Epidermal melanocyte (primary cell): ENCODE data around the gene TTC39B.
"Not testable (repeated sequence)": the region's sequence is repeated elsewhere in the genome, so short reads cannot be mapped to it uniquely, and the experiment has no call there.

Experiments used
- DNase-seq: peaks from one replicate; pipeline ENCODE4 v3.0.0; 2011; ENCODE audit warnings: low spot score; ENCODE audit not compliant: insufficient read length

TTC39B gene

DNA sequence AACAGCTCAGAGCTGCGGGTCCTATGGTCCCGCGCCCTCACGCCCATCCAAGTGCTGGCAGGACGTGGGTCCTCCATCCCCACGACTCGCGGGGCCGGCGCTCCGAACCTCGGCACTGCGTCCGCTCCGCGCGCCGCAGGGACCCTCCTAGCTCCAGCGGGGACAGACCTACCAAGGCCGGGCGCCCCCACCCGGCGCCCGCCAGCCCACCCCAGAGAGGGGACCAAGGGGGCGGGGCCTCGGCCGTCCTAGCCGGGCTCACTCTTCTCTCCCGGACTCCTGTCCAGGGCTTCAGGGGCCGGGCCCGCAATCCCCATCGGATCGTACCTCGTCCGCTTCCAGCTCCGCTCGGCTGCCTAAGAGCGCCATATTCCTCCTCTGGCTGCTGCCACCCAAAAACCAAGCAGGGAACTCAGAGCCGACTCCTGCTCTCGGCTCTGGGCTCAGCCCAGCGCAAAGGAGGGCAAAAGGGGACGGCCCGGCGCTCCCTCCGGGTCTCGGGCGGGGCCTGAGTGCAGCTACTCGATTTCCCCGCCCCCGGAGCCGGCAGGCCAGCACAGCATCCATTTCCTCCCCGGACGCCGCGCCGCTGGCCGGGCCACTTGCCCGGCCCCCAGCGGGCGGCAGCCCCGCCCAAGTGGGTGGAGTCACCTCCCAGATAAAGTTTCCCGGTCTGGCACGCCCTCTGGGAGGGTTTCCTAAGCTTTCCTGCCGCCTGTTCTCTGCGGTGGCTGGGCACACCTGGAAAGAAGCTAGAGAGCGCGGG is at the start of gene TTC39B:
TSS of gene TTC39B (minus strand) at position 460 of the 766 bp plus-strand sequence. CDS start at position 369, 91 bp downstream.
- peak; percentile 80 for DNase-seq

DNA sequence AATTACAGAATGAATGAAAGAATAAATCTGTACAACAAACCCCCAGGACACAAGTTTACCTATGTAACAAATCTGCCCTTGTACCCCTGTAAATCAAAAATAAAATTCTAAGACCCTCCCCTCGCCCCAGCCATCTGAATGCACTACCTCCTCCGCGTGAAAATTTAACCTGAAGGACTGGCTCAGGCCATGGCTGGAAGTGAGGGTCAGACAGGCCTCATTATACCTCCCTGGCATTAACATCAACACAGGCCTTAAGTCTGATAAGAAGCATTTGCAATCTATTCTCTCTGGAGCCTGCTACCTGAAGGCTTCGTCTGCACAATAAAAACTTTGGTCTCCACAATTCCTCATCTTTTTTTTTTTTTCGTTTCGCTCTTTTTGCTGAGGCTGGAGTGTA is 48.7 kb upstream of the TTC39B start:
- no peak for DNase-seq

DNA sequence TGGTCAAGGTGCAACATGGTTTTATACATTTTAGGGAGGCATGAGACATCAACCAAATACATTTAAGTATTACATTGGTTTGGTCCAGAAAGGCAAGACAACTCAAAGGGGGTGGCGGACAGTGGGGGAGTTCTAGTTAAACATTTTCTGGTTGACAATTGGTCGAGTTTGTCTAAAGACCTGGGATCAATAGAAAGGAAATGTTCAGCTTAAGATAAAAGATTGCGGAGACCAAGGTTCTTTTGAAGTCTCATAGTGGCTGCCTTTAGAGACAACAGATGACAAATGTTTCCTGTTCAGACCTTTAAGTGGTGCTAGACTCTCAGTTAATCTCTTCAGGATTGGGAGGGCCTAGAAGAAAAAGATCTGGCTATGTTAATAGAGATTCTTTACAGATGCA is 47.7 kb upstream of the TTC39B start:
- DNase-seq: no peak

DNA sequence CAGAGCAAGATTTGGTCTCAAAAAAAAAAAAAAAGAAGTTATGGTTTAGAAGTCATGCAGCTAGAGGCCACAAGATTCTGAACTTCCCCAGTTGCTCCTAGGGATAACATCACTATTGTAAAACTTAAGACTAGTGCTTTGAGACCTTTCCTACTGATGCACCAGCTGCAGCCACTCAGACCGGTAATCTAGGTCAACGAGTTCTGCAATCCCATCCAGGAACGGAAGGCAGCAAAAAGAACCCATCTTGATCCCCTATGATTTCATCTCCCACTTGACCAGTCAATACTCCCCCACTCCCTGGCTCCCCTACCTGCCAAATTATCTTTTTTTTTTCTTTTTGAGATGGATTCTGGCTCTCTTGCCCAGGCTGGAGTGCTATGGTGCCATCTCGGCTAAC is 46.9 kb upstream of the TTC39B start:
- no peak for DNase-seq

DNA sequence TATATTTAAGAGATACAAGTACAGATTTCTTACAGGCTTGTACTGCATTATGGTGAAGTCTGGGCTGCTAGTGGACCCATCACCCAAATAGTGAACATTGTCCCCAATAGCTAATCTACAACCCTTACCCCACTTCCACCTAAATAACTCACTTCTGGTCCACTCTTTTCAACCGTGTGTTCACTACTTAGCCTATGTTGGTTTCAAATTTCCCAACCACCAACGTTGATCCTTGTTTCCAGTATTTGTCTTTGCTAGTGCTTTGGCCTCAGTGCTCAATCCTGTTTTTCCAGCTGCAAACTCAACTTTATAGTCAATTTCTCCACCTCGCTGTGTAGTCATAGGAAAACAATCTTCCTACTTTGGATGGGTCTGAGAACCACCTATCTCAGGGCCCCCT is 45.3 kb upstream of the TTC39B start:
- no peak for DNase-seq

DNA sequence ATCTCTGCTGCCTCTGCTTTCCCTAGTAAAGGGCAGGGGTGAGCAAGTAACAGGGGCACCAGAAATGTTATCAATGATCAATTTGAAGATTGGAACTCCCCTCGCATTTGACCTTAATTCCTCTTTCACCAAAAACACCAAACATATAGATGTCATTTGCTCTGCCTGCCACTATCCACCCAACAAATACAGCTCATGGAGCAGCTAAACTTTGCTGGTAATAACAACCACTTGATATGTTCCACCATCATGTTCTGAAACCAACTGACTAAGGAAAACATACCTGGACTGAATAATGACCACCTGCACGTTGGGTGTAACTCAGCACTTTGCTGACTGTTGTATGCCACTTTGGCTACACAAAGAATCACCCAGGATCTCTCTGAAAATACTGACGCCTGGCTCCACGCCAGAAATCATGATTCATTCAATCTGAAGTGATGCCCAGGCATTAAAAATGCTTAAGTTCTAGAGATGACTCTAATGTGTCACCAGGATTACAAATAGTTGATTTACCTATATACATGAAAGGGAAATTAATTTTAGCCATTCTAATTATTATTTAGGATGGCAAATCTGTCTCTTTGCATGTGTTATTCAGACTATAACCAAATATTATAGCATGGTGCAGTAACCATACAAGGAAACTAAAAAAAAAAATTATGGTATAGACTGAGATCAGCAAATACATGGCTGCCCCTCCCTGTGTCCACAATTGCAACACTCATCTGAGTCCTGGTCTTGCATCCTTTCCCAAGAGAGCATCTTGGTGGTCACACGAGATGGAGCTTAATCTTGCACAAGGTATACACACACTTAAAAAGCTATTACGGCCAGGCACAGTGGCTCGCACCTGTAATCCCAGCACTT is 43.1 kb upstream of the TTC39B start:
- no peak for DNase-seq

DNA sequence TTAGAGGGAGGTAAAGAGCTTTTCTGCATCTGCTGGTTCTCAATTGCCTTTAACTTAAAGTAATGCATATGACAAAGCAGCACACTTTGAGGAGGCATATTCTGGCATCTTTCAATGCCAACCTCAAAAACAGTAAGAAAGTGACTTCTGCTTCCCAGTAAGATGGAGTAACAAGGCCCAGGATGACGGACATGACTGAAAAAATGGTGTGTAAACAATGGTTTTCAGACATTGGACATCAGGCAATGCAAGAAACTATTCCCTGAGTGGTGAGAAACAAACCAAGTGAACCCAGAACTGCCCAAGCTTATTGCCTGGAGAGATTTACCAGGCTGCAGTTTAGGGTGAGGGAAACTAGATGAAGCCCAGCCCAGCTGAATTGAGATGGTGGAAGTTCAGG is 39.8 kb upstream of the TTC39B start:
- no peak for DNase-seq

DNA sequence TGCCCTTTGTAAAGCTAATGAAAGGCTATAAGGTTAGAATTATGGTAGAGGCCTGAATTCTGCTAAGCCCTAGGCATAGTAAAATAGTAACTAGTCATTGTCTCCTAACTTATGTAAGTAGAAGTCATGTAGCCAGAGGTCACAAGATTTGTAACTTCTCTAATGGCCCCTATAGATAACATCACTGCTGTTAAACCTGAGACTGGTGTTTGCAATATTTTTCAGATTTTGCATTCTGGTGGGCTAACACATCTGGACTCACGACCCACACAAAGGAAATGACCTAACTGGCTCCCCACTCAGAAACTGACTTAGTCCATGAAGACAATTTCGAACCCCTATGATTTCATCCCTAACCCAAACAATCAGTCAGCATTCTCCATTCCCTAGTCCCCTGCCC is 37.2 kb upstream of the TTC39B start:
- no peak for DNase-seq

DNA sequence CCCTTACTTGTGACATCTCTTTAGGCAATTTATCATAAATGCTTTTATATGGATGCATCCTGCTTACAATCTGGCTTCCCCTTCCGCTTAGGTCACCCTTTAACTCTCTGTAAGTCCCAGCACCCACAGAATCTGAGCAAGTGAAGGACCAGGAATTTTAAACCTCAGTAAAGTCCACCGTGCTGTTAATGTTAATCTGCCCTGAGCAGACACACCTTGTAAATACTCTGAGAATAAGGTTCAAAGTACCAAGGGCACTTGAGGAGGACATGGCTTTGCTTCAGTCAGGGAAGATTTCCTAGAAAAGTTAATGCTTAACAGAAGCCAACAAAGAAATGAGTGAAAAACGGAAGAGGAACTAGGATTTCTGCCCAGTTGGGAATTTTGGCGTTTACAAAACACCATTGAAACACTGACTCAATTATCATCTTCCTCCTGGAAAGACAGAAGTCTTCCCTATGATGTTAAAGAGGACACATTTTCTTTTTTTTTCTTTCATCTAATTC is 26.4 kb upstream of the TTC39B start:
- no peak for DNase-seq

DNA sequence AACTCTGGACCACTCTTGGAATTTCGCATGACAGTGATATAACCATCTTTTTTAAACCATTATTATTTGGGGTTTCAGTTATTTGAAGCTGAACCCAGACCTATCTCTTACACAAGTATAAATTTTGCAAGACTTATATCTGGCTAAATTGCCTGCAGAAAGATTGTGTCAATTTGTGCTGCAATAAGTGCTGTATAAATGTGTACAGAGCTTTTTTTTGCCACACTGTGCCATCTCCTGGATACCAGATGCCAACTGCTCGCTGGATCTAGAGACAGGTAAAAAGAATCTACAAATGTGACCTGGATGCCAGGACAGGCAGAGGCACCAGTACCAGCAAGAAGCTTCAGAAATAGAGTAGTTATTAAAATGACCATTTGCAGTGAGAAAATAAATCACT is 25.9 kb upstream of the TTC39B start:
- no peak for DNase-seq

DNA sequence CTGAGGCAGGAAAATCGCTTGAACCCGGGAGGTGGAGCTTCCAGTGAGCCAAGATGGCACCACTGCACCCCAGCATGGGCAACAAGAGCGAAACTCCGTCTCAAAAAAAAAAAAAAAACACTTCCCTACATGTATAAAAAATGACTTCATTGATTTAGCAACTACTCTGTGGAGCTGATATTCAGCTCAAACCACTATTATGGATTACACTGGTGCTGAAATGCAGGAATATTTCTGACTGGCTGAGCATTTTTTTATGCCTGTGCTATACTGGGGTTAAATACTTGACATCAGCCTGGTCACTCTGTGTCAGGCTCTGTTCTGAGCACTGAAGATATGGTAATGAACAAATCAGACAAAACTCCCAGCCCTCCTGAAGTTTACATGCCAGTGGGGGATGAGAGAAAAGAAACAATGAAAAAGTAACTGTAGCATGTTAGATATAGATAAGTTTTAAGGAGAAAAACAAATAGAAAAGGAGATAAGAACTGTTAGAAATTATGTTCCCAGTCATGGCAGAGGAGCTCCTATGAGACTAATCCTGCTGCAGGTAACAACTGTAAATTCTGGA is 22.6 kb upstream of the TTC39B start:
- DNase-seq: no peak

DNA sequence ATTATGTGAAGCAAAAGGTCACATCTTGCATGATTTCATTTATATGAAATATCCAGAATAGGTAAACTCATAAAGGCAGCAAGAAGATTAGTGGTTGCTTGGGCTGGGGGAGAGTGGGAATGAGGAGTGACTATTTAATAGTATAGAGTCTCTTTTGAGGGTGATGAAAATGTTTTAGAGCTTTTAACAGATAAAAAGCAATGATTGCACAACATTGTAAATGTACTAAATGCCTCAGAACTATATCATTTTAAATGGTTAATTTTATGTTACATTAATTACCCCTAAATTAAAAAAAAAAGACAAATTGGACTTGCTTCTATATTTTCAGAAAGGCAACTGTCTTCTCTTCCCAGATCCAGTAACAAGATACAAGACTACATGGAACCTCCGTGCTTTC is 21.9 kb upstream of the TTC39B start:
- no peak for DNase-seq

DNA sequence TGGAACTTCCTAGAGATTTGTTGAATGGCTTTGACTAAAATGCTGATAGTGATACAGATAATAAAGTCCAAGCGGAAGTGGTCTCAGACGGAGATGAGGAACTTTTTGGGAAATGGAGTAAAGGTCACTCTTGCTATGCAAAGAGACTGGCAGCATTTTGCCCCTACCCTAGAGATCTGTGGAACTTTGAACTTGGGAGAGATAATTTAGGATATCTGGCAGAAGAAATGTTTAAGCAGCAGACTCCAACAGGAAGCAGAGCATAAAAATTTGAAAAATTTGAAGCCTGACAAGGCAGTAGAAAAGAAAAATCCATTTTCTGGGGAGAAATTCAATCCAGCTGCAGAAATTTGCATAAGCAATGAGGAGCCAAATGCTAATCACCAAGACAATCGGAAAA is 15.7 kb upstream of the TTC39B start:
- DNase-seq: not testable (repeated sequence)

DNA sequence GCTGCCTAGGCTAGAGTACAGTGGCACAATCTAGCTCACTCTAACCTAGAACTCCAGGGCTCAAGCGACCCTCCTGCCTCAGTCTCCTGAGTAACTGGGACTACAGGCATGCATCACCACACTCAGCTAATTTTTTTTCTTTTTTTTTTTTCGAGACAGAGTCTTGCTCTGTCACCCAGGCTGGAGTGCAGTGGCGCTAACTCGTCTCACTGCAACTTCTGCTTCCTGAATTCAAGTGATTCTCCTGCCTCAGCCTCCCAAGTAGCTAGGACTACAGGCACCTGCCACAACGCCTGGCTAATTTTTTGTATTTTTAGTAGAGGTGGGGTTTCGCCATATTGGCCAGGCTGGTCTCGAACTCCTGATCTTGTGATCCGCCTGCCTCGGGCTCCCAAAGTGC is 12.6 kb upstream of the TTC39B start:
- DNase-seq: not testable (repeated sequence)

DNA sequence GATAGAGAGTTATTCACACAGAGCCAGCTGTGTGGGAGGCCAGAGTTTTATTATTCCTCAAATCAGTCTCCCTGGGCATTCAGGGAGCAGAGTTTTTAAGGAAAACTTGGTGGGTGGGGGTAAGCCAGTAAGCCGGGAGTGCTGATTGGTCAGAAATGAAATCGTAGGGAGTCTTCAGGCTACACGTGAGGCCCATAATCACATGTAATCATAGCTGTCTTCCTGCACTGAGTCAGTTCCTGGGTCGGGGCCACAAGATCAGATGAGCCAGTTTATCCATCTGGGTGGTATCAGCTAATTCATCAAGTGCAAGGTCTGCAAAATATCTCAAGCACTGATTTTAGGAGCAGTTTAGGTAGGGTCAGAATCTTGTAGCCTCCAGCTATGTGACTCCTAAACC is 10.8 kb upstream of the TTC39B start:
- no peak for DNase-seq

DNA sequence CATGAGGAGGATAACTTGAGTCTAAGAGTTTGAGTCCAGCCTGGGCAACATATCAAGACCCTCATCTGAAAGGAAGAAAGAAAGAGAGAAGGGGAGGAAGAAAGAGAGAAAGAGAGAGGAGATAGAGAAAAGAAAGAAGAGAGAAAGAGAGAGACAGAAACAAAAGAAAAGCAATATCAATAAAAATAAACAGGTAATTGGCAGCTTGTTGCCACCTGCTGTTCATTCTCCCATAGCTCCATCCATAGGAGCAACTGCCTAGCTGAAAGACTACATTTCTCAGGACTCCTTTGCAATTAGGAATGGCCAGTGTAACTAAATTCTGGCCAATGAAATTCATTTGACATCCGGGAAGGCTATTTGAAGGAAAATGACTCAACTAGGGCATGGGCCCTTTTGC is 4.6 kb upstream of the TTC39B start:
- no peak for DNase-seq

DNA sequence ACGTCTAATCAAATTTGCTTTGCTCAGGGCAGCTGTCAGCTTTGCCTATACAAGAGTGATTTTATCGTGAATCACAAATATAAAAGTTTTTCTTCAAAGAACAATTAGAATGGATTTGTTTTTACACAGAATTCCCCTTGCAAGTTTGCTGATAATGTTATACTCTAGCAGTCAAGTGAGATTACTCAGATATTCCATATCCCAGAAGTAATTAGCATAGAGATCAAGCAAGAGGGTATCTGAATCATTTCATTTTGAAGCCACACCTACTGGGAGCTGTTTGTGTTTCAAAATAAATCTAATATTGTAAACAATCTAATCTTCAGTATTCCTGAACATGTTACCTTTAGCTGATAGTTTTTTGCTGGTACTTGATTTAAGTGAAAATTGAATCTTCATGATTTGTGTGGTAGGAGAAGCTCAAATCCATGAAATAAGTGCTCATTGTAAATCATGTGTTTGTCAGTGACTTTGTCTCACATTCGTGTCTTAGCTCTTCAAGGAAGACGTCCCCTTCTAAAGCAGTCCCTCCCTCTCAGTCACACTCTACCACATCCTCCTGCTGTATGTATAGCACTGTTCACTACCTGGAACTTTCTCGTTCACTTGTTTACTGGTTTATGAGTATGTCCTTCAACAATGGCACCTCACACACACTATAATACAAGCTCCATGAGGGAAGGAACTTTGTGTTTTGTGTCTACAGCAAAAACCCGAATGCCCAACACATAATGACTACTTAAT is 3.3 kb upstream of the TTC39B start:
- DNase-seq: no peak

DNA sequence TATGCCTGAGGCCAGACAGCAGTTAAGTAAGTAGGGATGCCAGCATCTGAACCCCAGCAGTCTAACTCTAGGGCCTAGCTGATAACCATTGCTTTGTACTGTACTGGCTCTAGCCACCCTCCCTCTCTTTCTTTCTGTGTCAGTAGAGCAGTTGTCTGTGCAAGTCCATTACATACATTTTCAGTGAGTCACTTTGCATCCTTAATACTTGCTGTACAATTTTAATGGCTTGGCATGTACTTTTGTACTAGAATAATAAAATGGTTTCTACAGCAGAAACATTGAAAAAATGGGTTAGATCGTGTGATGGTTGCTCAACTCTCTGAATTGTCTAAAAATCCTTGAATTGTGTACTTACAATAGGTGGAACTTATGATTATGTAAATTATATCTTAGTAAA is 1.5 kb upstream of the TTC39B start:
- DNase-seq: no peak

DNA sequence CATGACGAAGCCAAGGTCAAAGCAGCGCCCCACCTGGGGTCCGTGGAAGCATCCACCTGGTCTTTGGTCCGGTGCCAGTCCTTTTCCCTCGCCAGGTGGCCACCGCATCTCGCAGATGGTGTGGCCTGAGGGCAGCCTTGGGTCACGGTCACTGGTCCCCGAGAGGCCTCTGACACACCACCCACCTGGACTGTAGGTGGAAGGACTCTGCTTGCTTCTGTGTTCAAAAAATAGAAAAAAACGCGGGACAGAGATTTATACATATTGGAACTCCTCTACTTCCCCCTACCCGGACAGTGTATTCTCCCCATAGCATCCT is 466 bp upstream of the TTC39B start:
- DNase-seq: no peak

DNA sequence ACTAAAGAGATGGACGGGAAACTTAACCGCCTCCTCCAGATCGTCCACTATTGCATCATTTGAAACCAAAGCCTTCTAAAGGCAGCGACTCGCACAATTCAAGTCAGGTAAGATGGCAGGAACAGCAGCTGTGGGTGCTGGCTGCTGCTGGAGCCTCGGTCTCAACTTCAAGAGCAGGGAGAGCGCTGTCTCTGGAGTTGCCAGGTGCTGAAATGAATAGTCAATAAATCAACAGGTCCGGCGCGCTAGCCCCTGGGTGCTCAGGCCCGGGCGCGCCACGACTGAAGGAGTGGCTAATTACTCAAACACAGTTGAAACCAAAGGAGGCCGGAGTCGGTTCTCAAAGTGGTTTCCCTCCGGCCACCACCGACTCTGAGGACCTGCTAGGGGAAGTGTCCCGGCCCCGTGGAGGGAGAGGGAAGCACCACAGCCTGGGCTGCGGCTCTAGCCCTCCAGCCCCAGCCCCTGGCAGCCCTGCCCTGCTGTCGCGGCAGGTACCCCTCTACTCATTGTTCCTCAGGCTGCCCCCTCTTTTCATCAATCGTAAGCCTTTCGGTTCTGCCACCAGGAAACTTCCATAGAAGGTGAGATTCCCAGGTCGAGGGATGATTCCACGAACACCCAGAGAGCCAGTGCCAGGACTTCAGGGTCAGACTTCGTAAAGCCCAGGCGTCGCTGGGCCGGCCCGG is 804 bp downstream of the TTC39B start:
- DNase-seq: no peak

DNA sequence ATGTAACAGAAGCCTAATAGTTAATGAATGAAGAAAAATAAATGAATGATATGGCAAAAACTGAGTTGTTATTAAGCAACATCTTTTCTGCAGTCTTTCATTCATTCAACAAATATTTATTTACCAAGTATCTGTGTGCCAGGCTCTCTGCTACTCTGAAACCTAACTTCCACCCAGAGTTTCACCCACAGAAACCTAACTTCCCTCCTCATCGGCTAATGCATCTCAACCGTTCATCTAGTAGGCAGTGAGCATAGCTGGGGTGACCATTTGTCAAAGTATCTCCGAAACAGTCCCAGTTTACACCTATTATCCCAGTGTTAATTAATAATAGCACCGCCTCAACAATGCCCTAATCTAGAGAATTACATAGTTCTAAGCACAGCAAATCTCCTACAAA is 1.5 kb downstream of the TTC39B start:
- no peak for DNase-seq
